ENCODE results near the gene SDK2.

Gene SDK2

DNA sequence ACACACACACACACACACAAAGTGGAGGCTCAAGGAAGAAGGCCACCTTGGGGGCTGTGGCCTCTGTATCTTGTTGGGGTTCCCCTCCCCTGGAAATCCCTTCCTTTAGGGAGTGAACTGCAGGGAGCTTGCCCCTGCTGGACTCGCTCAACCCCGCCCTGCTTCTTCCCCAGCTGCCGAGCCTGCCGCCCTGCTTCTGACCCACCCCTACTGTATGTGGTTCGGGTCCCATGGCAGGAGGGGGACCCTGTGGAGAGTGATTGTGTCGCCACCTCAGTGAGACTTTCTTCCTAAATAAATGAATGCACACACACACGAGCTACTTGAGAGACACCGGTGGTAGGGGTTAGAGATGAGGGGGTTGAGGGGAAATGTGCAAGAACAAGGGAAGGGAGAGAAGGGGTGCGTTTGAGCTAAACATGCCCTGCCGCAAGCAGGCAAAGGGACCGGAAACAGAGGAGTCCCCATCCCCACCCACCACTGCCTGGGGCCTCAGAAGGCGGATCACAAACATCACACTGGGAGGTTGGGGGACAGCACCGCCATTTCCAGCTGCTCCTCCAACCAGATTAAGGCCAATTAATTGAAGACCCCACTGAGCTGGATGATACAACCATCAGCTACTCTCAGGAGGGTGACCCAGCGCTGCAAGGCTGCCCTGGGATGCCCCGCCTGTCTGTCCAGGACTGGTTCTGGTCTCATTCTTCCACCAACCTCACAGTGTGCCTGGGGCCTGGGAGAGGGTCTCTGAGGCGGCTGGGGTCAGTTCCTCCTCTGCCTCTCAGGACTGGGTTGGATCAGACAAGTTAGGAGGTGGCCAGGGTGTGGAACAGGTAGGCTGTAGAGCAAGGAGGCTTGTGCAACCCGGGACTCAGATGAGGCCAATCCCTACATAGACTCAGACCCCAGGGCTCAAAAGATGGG, 98.9 kb downstream of the SDK2 start:
- TF ChIP-seq, protein P1, sequence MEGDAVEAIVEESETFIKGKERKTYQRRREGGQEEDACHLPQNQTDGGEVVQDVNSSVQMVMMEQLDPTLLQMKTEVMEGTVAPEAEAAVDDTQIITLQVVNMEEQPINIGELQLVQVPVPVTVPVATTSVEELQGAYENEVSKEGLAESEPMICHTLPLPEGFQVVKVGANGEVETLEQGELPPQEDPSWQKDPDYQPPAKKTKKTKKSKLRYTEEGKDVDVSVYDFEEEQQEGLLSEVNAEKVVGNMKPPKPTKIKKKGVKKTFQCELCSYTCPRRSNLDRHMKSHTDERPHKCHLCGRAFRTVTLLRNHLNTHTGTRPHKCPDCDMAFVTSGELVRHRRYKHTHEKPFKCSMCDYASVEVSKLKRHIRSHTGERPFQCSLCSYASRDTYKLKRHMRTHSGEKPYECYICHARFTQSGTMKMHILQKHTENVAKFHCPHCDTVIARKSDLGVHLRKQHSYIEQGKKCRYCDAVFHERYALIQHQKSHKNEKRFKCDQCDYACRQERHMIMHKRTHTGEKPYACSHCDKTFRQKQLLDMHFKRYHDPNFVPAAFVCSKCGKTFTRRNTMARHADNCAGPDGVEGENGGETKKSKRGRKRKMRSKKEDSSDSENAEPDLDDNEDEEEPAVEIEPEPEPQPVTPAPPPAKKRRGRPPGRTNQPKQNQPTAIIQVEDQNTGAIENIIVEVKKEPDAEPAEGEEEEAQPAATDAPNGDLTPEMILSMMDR (IDR thresholded peaks at IDR 0.05; ENCODE audit: low read depth, low read length), result no peak
- no peak for DNase-seq (ENCODE audit: extremely low read depth, low read depth)

DNA sequence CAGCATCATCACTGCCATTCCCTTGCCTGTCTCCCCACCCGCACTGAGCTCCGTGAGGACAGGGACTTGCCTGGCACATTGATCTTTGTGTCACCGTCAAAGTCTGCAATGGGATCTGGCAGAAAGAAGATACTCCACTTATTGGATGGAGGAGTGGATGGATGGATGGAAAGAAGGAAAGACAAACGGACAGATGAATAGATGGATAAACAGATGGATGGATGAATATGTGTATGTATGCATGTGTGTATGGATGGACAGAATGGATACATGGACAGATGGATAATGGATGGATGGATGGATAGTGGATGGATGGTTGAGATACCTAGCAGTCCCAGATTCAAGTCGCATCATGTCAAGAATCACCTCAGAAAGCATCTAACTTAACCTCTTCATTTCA, 99.9 kb downstream of the SDK2 start:
- TF ChIP-seq, protein P1 (IDR thresholded peaks at IDR 0.05; ENCODE audit: low read depth, low read length), result no peak
- no peak for DNase-seq (ENCODE audit: extremely low read depth, low read depth)

DNA sequence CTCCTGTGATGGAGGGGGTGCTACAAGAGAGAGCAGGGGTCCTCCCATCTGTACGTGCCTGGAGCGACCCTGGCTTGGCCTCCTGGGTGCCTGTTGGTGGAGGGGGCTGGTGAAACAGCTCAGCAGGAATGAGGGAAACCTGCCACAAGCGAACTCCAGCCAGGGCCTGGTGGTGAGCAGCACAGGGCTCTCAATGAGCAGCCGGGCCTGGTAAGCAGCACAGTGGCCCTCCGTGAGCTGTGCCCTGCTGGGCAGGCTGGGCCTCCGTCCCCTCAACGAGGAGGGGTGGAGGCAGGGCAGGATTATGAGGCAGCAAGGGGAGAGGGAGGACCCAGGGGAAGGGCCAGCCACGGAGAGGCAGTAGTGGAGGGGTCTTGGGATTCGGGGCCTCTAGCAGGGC, 101.9 kb downstream of the SDK2 start:
- DNase-seq (ENCODE audit: extremely low read depth, low read depth), result no peak
- TF ChIP-seq, protein P1 (IDR thresholded peaks at IDR 0.05; ENCODE audit: low read depth, low read length), result no peak

DNA sequence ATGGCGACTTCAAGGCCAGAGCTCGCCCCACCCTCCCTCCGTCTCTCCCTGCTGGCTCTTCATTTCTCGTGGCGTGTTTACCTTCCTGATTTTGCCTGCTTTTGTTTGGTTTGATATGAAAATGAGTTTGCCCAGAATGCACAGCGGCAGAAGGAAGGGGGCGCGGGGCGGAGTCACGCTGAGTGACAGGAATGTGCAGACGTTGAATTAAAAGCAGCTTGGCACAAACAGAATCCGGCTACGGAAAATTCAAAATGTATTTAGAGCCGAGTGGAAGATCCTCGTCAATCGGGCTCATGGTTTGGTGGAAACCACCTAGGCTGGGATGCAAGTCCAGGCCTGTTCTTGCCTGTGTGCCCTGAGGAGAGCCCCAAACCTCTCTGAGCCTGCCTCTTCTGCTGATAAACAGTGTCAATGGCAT, 102.7 kb downstream of the SDK2 start:
- no peak for DNase-seq (ENCODE audit: extremely low read depth, low read depth)
- TF ChIP-seq, protein P1 (IDR thresholded peaks at IDR 0.05; ENCODE audit: low read depth, low read length), result no peak

DNA sequence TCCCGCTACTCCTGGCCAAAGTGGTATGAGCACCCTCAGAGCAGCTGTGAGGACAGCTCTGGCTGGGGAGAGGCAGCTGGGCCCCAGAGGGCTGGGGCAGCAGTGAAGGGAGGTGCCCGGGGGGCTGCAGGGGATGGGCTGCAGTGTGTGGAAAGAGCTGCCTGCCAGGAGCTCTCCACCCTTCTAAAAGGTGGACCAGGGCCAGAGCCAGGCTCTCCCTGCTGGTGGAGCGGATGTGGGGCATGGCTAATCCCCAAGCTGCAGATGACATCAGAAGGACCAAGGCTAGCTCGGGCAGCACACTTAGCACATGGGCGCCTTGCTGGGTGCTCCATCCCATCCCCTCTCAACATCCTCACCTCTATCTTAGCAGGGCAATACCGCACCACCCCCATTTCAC, 103.1 kb downstream of the SDK2 start:
- no peak for DNase-seq (ENCODE audit: extremely low read depth, low read depth)
- TF ChIP-seq, protein P1 (IDR thresholded peaks at IDR 0.05; ENCODE audit: low read depth, low read length), result no peak

DNA sequence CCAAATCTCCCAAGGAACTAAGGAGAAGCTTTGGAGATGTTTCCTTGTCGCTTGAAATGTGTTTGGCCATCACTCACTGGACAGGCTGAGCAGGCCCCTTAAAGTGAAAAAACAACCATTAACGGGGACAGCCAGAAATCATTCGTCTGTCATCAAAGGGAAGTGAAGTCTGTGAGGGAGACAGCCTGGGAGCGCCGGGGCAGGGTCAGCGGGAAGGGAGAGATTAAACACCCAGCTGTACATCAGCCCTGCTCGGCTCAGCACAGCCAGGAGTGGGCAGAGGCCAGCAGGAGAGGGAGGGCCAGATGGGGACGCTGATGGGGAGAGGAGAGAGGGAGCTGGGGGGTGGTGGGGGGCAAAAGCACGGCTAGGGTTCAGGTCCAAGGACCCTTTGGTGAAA, 105.1 kb downstream of the SDK2 start:
- no peak for DNase-seq (ENCODE audit: extremely low read depth, low read depth)
- TF ChIP-seq, protein P1 (IDR thresholded peaks at IDR 0.05; ENCODE audit: low read depth, low read length), result no peak

DNA sequence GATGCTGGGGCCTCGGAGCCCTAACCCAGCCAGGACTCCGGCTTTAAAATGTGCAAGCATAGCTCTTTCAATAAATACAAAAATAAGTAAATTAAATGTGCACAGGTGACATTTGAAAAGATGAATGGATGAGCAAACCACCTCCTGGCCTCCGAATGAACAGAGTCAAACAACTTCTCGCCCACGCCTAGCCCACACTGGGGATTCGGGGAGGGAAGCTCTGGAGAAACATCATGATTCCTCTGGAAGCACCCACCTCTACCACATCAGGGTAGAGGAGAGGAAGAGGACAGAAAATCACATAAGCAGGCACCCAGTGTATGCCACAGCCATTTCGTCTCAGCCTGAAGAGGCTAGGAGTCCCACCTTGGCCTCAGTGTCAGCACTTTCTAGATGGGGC, 105.8 kb downstream of the SDK2 start:
- DNase-seq (ENCODE audit: extremely low read depth, low read depth), result no peak
- TF ChIP-seq, protein P1 (IDR thresholded peaks at IDR 0.05; ENCODE audit: low read depth, low read length), result no peak
